ENCODE results near the gene SPATA33.

Gene SPATA33

GRCh38 chr16:89645122-89645521 is 12.5 kb upstream of the SPATA33 start:
- TF ChIP-seq CTCF (IDR thresholded peaks at IDR 0.05) (no peak), ZFX (IDR thresholded peaks at IDR 0.05; ENCODE audit: borderline replicate concordance) (no peak)
- no peak overlapping the region for H3K27ac ChIP-seq

GRCh38 chr16:89646270-89646669 is 11.4 kb upstream of the SPATA33 start:
- no peak overlapping the region for H3K27ac ChIP-seq
- TF ChIP-seq CTCF (IDR thresholded peaks at IDR 0.05): no peak
- TF ChIP-seq ZFX (IDR thresholded peaks at IDR 0.05; ENCODE audit: borderline replicate concordance): no peak

GRCh38 chr16:89646906-89647305 is 10.7 kb upstream of the SPATA33 start:
- TF ChIP-seq ZFX (IDR thresholded peaks at IDR 0.05; ENCODE audit: borderline replicate concordance) (no peak), CTCF (IDR thresholded peaks at IDR 0.05) (no peak)
- no peak overlapping the region for H3K27ac ChIP-seq

- no peak overlapping the region for H3K27ac ChIP-seq
- TF ChIP-seq ZFX (IDR thresholded peaks at IDR 0.05; ENCODE audit: borderline replicate concordance): no peak
- no peak for TF ChIP-seq CTCF (IDR thresholded peaks at IDR 0.05)
These were observed 6.1 kb upstream of the SPATA33 start for GRCh38 chr16:89651584-89651983.

- TF ChIP-seq ZFX (IDR thresholded peaks at IDR 0.05; ENCODE audit: borderline replicate concordance) (no peak), CTCF (IDR thresholded peaks at IDR 0.05) (no peak)
- no peak overlapping the region for H3K27ac ChIP-seq
These were observed 3.9 kb upstream of the SPATA33 start for GRCh38 chr16:89653656-89654295.

- peak overlapping the region; percentile 92; the same call in 1 of the 2 replicates for H3K27ac ChIP-seq
- TF ChIP-seq ZFX (IDR thresholded peaks at IDR 0.05; ENCODE audit: borderline replicate concordance) (no peak), CTCF (IDR thresholded peaks at IDR 0.05) (no peak)
These were observed 2.5 kb upstream of the SPATA33 start for GRCh38 chr16:89655062-89655643.

- H3K27ac ChIP-seq: peak overlapping the region; percentile 92
- TF ChIP-seq ZFX (IDR thresholded peaks at IDR 0.05; ENCODE audit: borderline replicate concordance) (no peak), CTCF (IDR thresholded peaks at IDR 0.05) (no peak)
These were observed 1.1 kb upstream of the SPATA33 start for GRCh38 chr16:89656435-89657121.

Data from 22Rv1 (cell line).